NCI-H526 (cell line): ENCODE measurements around the gene HSPA14.
A peak's percentile ranks its signal among the peaks of the same experiment; 100 is the strongest.
"Not testable (repeated sequence)": the region's sequence is repeated elsewhere in the genome, so short reads cannot be mapped to it uniquely, and the experiment has no call there.

ENCODE experiments used
- DNase-seq, 2 experiments: peaks; one replicate each; lab custom pipeline; 2025; lab: John Stamatoyannopoulos, UW

The HSPA14 gene

DNA sequence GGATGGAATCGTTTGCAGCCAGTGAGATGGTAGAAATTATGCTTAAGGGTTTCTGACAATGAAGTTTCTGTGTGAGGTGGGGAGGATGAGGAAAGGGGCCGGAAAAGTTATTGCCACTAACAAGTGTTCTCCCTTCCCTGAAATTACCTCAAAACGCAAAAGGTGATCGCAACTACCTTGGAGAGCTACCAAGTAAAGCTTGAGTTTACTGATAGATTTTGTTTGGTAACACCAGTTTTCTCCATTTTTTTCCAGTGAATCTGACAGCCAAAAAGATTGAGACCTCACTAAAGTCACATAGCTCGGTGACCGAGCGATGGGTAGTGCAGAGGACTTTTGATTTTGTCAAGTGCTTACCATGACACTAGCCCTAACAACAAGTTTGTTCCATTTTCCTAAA, 42.1 kb downstream of the HSPA14 start:
- no peak for DNase-seq

DNA sequence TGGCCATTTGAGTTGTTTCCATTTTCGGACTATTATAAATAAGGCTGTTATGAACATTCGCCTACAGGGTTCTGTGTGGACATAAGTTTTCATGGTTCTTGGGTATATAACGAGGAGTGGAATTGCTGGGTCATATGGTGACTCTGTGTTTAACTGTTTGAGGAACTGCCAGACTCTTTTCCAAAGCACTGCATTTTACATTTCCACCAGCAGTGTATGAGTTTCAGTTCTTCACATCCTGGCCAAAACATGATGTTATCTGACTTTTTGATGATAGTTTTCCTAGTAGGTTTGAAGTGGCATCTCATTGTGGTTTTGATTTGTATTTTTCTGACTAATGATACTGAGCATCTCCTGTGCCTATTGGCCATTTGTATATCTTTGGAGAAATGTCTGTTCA, 46.0 kb downstream of the HSPA14 start:
- DNase-seq, result no peak

DNA sequence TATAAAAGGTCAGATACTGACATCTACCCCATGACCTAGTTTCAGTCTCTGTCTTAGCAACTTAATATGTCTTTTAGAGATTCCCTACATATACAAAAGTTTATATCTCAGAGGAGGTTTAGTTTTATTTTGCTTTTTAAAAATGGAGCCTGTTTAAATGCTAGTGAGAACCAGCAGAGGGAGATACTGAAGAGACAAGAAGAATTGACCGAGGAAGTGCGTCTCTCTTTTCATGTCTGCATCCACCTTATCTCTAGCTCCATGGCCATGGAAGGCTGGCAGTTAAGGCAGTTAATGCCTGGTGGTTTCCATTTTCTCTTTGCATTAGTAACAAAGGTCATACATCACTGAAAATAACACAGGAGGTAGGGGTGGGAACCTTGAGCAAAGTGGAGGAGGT, 51.2 kb downstream of the HSPA14 start:
- no peak for DNase-seq

DNA sequence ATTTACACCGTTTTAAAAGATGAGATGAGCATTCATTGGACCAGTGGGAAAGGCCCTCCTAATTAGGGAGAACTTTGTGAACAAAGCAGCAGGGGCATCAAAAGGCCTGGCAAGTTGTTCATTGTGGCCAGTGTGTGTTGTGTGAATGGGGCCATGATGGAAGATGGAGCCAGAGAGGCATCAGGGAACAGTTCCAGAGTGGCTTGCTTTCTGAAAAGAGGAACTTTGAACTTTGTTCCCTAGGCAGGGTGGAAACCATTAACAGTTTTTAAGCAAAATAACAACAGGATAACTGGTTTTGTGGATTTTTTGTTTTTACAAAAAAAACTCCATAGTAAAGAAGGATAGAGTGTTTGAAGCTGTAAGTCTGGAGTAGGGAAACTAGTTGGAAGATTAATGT, 53.0 kb downstream of the HSPA14 start:
- DNase-seq, result no peak

DNA sequence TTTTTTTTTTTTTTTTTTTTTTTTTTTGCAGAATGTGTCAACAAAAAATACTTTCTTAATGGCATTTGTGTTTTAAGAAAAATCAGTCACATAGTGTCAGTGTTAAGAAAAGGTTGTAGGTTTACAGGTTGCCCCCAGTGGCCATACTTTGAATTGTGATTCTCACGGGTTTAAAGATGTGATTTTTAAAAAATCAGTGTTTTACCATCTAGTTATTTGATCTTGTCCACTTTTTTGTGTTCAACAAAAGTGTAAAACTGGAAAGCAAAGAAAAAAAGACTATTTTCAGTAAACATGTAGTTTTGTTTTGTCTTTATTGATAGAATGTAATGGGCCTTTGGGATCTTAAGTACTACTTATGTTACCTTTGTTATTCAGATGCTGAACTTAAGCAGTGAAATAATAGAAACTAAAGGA, 66.2 kb downstream of the HSPA14 start:
- peak in 1 of 2 experiments; percentile 23 for DNase-seq

DNA sequence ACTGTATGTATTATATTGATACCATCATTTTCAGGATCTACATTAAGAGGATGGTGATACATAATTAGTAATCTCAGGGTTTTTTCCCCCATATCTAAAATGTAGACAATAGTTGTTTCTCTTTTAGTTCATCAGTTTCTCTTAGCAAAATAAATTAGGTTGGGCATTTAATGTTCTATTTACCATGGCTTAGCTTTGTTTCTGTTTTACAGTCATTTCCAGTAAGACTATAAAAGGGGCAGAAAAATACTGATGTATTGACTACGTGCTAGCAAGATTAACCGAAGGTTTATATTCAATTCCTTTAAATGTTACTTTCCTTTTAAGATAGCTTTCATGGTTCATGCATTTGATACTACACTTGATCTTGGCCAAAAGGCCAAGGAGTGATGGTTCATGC, 66.8 kb downstream of the HSPA14 start:
- no peak for DNase-seq

DNA sequence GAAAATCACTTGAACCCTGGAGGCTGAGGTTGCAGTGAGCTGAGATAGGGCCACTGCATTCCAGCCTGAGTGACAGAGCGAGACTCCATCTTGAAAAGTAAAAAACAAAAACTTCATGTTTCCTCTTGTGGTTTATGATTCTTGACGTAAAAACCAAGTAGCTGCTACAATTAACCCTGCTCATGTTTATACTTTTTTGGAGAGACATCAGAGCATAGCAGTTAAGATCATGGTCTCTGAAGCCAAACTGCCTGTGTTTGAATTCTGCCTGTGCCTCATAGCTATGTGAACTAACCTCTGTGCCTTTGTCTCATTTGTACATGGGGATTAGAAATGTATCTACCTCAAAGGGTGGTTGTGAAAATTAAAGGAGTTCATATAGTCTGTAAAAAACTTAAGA, 67.8 kb downstream of the HSPA14 start:
- DNase-seq, result no peak

DNA sequence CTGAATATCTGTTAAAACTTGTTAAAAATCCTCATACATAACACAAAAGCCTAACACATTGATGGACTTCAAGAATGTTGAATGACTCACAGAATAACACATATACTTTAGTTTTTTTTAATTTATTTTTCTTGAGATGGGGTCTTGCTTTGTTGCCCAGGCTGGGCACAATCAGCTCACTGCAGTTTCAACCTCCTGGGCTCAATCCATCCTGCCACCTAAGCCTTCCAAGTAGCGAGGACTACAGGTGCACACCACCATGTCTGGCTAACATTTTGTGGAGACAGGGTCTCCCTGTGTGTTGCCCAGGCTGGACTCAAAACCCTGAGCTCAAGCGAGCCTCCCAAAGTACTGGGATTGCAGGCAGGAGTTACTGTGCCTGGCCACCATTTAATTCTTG, 68.7 kb downstream of the HSPA14 start:
- DNase-seq, result no peak

DNA sequence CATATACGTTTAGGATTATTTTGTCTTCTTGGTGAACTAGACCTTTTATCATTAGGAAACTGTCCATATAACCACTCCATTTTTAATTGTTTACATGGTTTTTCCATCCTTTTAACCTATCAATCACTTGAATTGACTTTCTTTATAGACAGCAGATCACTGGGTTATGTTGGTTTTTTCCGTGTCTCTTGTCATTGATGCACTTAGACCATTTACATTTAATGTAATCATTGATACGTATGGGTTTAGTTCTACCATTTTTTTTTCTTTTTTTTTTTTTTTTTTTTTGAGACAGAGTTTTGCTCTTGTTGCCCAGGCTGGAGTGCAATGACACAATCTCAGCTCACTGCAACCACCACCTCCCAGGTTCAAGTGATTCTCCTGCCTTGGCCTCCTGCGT, 69.5 kb downstream of the HSPA14 start:
- not testable (repeated sequence) for DNase-seq

DNA sequence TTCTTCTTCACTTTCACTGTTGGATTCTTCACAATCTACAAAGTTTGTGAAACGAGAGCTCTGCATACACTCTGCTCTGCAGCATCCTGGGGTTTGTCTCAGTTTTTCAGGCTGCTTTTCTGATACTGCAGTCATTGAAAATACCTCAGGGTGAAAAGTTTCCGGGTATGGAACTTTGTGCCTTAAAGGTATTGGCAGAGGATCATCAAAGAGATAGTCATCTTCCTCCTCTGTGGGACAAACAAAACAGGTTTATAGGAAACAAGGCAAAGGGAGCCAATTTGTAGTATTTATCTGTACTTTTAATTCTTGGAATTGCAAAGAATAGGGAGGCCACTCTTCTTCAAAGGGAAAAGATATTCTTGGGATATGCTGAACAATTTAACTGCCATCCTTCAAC, 71.0 kb downstream of the HSPA14 start:
- DNase-seq, result no peak

DNA sequence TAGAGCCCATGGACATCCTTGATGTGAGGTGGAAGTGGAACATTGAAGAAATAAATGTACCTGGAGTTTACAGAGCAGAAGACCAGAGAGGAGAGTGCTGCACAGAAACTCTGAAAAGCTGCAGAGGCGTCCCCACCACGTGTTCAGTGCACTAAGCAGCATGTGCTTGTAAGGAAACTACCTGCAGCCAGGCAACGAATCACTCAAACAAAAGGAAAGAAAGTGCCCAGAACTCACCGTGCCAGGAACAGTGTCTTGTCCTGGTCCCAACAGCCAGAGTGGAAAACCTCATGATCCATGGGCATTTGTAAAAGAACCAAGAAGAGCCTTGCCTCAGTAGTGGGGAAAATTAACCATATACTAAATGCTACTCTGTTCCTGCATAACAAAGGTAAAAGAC, 72.8 kb downstream of the HSPA14 start:
- no peak for DNase-seq

DNA sequence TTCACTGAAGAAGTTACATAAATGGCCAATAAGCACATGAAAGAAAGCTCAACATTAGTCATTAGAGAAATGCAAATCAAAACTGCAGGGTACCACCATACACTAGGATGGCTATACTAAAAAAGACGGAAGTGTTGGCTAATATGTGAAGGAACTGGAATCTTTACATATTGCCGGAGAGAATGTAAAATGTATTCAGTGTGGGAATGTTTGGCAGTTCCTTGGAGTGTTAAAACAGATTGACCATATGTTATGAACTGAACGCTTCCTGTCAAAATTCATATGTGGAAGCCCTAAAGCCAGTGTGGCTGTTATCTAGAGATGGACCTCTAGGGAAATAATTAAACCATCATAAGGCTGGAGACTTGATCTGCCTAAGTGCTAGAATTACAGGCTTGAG, 73.7 kb downstream of the HSPA14 start:
- no peak for DNase-seq

DNA sequence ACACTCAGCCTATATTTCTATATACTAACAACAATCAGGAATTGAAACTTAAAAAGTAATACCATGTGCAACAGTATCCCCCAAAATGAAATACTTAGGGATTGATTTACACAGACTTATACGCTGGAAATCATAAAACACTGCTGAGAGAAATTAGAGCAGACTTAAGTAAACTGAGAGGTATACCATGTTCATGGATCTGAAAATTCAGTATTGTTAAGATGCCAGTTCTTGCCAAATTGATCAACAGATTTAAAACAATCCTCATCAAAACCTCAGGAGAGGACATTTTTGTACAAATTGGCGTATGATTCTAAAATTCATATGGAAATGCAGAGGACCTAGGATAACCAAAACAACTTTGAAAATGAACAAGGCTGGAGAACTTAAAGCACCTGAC, 78.5 kb downstream of the HSPA14 start:
- DNase-seq, result no peak

DNA sequence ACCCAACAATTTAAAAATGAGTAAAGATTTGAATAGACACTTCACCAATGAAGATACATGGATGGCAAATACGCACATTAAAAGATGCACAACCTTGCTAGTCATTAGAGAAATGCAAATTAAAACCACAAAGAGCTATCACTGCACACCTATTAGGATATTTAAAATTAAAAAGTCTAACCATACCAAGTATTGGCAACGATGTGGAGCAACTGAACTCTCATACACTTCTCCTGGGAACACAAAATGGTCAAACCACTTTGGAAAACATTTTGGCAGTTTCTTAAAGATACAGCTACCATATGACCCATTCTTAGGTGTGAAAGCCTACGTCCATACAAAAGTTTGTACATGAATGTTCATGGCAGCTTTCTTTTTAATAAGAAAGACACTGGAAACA, 79.7 kb downstream of the HSPA14 start:
- DNase-seq, result no peak

DNA sequence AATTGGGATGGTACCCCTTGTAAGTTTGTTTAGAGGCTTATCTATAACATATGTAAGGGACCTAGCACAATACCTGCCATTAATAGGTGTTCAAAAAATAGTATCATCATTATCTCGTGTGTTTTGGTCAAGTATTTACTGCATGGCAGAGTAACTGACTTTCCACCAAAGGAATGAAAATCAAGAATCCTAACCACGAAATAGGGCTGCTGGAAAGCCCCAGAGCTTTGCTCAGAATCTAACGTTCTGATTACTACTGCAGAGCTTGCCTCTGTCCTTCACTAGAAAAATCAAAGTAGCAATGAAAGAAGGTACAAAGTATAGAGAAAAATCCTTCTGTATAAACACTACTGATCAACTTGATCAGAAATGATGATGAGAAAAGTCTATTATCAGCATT, 80.9 kb downstream of the HSPA14 start:
- DNase-seq, result no peak
